Measurements from ENCODE around the gene PRKAB2. TPM values are rescaled to one million over a fixed set of nuclear protein-coding genes. Genes with fewer than 3 reads are reported as not detected.
"Not testable (repeated sequence)": the region's sequence is repeated elsewhere in the genome, so short reads cannot be mapped to it uniquely, and the experiment has no call there.

PRKAB2 gene
- total RNA-seq, 1 donor from 2014 or later = 44.7 TPM

DNA sequence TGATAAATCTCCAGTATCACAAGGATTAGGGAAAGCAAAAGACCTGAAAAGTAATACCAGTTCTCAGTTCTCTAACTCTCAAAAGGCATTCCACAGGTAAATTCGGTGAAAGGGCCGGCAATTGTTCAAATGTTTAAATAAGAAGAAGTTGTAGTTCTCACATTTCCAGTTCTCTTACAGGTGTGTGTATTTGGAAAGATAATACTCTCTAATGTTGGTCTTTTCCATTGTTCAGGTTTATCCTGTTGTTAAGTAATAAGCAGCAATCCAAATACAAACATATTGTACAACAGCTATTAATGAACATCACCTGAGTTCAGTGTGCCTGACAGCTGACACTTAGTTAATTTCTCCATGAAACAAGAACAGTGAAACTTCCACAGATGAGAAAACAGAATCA lies 13.2 kb upstream of the PRKAB2 start:
- intact Hi-C loops (cut with micrococcal nuclease) = no loop called here
- ATAC-seq = no peak
- no peak for DNase-seq

DNA sequence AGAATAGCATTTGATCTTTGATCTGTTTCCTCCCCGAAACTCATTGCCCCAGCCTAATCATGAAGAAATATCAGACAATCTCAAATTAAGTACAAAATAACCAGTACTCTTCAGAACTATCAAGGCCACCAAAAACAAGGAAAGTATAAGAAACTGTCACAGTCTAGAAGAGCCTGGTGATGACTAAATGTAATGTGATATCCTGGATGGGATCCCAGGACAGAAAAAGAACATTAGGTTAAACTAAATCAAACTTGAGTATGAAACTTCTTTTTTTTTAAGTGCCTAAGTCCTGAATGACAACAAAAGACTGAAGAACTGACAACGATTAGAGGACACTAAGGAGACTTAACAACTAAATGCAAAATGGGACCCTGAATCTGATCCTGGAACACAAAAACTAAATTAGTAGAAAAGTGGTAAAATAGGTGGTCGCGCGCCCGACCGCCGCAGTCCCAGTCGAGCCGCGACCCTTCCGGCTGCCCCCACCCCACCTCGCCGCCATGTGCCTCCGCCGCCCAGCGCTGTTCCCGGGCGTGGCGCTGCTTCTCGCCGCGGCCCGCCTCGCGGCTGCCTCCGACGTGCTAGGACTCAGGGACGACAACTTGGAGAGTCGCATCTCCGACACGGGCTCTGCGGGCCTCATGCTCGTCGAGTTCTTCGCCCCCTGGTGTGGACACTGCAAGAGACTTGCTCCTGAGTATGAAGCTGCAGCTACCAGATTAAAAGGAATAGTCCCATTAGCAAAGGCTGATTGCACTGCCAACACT lies 5.5 kb upstream of the PRKAB2 start:
- DNase-seq = peak; percentile 30
- ATAC-seq = peak; percentile 32
- intact Hi-C loops (cut with micrococcal nuclease) = no loop called here

DNA sequence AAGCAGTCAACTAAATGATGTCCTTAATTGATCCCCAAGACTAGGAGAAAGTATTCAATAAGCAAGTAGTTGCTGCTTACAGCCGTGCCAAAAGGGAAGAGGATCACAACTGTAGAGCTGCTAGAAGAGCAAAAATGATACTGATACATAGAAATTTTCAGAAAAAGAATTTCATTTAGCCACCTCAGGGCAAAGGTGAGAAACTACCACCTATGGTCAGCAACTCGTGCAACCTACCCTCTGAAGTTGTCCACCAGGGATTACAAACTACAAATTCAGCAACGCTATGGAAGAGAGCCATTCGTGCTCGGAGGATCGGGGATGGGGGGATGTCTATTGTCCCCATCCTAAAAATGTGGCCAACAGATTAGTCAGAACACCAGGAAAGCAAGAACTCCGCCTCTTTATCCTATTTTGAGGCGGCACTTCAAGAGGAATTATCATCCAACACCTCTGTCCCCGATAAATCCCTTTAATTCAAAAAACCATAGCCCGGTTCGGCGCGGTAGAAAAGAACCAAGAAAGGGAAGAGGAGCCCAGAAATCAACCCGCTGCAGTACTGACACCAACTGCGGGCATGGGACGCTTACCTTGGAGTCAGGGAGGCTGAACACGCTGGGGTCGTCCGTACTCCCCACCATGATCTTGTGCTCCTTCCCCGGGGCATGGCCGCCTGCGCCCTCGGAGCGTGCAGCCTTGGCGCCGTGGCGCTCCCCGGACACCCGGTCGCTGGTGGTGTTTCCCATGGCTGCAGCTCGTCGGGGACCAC lies 687 bp downstream of the PRKAB2 start:
- intact Hi-C loops (cut with micrococcal nuclease) = loop anchor here (2.0 kb wide), 1 partner anchor 71 kb away; the partner anchor contains the start of gene CHD1L
- ATAC-seq = no peak
- DNase-seq = no peak

DNA sequence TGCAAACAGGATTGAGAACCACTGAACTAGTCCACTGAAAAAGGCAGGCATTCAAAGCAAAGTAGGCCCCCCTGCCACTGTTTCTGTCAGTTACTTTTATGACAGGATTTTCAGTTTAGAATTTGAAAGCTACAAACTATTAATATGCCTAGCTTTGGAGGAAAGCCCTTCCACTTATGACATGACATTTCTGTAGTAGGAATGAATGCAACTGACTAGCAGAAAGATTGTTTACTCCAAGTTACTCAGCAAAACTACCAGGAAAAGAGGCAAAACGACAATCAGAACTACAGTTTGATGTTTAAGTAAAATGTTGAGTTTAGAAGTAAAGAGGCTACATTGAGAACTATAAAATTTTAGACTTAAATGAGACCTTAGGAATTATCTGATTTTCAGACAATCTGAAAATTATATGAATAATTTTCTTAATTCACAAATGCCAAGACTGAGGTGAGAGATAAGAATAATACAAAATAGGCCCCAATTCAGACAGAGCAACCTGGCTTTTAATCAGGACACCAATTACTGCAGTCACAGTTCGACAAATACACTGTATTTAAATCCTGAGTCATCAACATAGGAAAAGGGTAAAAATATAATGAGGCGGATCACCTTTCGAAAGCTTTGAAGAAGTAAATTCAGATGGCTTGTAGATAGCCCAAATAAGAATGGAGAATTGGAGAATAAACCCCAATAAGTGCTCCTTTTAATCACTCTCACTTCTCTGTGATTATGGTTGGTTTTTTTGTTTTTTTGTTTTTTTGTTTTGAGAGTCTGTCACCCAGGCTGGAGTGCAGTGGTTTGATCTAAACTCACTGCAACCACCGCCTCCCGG lies 2.2 kb downstream of the PRKAB2 start:
- ATAC-seq (no peak), DNase-seq (no peak)
- intact Hi-C loops (cut with micrococcal nuclease) = no loop called here

DNA sequence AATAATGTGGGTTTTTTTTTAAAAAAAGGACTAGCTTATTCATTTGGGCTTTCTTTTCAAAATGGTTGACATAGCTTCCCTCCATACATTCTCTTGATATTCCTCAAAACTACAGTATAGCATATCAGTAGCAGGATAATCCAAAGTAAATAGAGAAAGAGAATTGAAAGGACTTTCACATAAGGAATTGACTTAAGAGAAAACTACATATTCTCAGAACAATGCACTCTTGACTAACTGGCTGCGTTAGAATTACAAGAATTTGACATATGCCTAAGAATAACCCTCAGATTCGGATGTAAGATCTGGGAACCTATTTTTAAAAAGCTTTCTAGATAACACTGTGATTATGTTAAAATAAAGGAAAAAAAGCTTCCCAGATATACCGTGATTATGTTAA lies 3.1 kb downstream of the PRKAB2 start:
- intact Hi-C loops (cut with micrococcal nuclease) = no loop called here
- DNase-seq (no peak), ATAC-seq (no peak)

DNA sequence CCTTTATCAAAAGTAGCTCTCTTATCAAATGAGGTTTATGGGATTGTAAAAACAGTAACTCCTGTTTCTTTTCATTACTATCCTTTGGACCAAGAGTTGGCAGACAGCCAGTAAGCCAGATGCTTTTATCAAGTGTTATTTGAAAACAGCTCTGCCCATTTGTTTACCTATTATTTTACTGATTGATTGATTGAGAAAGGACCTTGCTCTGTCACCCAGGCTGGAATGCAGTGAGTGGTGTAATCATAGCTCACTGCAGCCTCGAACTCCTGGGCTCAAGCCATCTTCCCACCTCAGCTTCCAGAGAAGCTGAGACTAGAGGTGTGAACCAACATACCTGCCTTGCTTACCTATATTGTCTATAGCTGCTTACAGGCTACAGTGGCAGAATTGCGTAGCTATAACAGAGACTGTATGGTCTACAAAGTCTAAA lies 3.6 kb downstream of the PRKAB2 start:
- ATAC-seq = no peak
- no peak for DNase-seq

DNA sequence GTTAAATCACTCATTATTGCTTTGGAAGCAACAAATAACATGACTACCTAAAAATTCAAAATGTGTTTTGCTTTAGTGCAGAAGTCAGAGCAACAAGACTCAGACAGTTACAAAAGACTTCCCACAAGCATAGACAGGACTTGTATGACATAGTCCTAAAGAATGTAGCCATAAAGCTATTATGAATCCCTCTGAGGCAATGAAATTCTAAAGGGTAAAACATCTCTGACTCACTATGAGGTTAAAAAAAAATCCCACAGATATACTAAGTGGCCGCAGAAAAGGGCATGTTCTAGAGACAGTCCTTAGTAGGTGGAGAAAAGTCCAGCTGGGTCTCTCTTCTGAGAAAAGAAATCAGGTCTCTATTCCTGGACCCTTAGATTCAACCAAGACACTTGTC lies 4.9 kb downstream of the PRKAB2 start:
- DNase-seq = no peak
- intact Hi-C loops (cut with micrococcal nuclease) = no loop called here
- ATAC-seq = no peak

More for the DNA sequence above, 3.6 kb downstream of the PRKAB2 start:
- intact Hi-C loops (cut with micrococcal nuclease) = no loop called here

DNA sequence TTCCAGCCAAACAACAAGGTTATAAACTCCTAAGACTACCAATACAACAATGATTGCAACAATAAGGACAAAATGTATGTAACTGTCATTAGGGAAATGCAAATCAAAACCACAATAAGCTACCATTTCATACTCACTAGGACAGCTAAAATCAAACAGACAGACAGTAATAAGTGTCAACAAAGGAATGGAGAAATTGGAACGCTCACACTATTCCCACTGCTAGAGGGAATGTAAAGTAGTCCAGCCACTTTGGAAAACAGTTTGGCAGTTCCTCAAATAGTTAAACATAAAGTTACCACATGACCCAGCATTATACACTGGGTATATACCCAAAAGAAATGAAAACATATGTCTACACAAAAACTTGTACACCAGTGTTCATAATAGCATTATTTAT lies 9.3 kb downstream of the PRKAB2 start:
- DNase-seq (no peak), ATAC-seq (no peak)
- intact Hi-C loops (cut with micrococcal nuclease) = no loop called here

DNA sequence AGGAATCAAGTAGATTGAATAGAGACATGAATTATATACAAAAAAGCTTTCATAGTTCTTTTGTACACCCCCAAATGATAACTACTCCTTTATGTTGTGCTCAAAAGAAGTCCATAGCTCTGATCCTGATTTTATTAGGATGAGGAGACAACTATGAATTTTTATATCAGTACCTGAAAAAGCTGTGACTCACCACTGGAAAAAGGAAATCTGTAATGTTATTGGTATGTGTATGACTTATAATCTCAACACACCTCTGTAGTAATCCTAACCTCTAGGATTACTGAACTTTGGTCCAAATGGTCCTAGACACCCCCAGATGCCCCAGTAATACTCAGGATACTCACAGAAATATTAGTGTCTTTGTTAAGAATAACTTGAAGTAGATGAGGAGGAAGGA lies 10.2 kb downstream of the PRKAB2 start:
- DNase-seq (no peak), ATAC-seq (no peak)
- intact Hi-C loops (cut with micrococcal nuclease) = no loop called here

DNA sequence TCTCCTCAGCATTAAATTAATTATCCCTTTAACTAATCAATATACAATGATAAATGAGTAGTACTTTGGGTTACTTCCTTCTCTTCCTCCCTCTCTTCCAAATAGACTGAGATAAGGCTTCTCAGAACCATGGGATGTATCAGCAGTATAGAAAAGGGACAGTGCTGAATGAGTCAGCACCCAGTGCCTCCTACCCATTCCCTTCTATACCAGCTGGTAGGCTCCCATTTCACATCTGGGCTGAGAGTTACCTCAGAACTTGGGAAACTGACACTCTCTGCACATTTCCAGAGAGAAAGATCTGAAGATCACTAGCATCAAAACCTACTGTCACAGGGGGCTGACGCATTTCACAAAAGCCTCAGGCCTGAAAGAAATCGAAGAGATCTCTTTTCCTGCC lies 15.2 kb downstream of the PRKAB2 start:
- intact Hi-C loops (cut with micrococcal nuclease); ATAC-seq; DNase-seq: not testable (repeated sequence)

DNA sequence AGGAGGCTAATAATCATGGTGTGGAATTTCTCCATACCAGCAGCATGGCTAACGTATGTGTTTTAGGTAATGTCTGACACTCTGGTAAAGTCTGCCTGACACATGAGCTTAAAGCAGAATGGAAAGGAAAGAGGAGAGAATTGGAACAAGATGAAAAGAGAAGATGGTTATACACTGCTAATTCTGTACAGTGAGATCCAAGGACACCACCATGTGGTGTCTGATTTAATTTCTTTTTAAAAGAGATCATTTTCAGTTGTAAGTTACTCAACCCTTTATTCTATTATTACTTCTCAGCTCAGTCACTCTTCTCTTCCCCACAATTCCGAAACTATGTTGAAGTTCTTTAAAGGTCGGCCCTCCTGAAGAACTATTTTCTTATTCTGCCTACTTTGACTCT lies 15.6 kb downstream of the PRKAB2 start:
- DNase-seq (no peak), ATAC-seq (no peak)
- intact Hi-C loops (cut with micrococcal nuclease) = no loop called here

DNA sequence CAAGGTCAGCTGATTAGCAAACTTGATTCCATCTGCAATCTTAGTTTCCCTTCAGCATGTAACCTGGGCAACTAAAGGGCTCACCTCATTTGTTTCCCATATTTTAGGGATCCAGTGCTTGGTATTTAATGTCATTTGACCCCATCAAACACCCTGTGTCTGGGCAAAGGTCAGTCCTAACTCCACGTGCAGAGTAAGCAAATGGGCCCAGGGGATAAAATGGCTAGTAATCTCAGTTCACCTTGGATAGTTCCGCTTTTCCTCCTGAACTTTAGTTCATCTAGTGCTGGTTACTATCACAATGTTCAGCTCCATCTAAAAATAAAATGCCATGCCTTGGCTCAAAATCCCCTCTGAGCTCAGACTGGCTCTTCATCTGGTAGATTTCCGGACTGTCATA lies 19.5 kb downstream of the PRKAB2 start:
- intact Hi-C loops (cut with micrococcal nuclease) = no loop called here
- DNase-seq (no peak), ATAC-seq (no peak)

DNA sequence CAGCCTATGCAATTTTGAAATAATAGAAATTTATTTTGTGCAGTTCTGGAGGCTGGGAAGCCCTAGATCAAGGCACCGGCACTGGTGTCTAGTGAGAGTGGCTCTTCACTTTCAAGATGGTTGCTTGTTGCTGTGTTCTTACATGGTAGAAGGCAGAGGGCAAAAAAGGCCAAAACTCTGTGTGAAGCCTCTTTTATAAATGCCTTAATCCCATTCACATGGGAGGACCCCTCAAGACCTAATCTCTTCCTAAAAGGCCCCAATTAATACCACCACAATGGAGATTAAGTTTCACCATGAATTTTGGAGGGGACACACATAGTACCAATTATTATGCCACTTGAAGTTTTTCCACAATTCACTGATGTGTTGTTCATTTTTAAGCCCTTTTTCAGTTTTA lies 21.0 kb downstream of the PRKAB2 start:
- ATAC-seq = no peak
- intact Hi-C loops (cut with micrococcal nuclease) = no loop called here
- no peak for DNase-seq

DNA sequence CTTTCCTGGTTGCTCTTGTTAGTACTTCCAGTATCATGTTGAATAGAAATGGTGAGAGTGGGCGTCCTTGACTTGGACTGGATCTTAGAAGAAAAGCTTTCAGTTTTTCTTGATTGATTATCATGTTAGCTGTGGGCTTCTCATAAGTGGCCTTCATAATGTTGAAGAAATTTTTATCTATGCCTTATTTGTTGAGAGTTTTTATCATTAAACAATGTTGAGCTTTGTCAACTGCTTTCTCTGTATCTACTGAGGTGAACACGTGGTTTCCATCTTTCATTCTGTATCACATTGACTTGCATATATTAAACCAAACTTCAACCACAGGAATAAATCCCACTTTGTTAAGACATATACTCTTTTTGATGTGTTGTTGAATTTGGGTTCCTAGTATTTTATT lies 29.4 kb downstream of the PRKAB2 start:
- intact Hi-C loops (cut with micrococcal nuclease) = no loop called here
- ATAC-seq (no peak), DNase-seq (no peak)

DNA sequence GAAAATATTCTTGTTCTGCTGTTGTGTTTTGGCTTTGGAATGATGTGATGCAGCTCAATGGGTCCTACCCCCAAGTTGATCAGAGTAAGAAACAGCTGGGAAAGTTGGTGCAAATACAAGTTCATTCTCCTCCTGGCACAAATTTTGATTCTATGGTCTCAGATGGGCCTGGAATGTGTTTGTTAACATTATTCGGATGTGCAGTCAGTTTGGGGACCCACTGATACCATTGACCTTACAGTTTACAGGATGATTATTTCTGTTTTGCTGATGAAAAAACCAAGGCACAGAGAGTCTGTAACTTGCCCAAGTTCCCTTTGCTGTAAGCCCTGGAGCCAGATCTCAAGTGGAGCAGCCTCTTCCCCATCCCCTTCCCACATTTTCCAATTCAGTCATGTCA lies 41.5 kb downstream of the PRKAB2 start:
- DNase-seq; ATAC-seq; intact Hi-C loops (cut with micrococcal nuclease): not testable (repeated sequence)

DNA sequence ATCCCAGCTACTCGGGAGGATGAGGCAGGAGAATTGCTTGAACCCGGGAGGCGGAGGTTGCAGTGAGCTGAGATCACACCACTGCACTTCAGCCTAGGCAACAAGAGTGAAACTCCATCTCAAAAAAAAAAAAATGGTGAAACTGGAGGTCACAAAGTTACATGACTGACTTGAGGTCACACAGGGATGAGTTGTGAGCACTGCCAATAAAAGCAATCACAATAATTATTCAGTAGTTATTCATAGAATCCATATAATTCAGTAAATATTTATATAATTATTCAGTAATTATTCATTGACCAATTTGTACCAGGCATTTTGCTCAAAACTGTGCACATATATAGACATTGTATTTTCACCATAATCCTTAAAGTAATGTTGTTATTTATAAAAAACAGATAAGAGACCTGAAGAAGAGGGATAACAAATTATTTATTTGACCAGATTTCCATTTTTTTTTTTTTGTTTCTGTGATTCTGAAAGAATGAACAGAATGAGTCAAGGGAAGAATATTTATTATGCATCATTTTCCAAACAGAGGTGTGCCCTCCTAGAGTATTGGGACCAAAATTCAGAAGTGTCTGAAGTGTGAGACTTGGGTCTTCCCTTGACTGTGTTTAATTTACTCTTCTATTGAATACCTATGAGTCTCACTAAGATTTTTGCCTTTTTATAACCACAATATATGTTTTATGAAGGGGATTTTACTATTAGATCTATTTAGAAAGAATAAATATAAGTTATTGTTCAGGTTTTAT lies 43.0 kb downstream of the PRKAB2 start:
- DNase-seq (no peak), ATAC-seq (no peak)
- intact Hi-C loops (cut with micrococcal nuclease) = no loop called here

DNA sequence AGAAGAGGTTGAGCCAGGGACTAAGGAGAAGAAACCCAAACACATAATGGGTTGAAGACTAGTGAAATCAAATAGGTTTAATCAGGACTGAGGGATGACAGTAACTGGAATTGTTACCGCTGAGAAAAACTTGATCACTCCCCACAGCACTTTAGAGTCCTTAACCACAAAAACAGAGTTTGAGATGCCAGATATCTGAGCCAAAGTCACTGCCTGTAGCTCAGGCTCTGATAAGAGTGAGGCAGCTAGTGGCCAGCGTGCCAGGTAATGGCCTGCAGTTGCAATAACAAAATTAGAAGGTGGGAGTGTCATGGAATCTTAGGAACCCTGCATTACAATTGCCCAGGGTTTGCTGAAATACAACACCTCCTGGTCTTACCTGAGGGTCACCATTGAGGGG lies 48.0 kb downstream of the PRKAB2 start:
- intact Hi-C loops (cut with micrococcal nuclease) = no loop called here
- no peak for ATAC-seq
- DNase-seq = no peak

DNA sequence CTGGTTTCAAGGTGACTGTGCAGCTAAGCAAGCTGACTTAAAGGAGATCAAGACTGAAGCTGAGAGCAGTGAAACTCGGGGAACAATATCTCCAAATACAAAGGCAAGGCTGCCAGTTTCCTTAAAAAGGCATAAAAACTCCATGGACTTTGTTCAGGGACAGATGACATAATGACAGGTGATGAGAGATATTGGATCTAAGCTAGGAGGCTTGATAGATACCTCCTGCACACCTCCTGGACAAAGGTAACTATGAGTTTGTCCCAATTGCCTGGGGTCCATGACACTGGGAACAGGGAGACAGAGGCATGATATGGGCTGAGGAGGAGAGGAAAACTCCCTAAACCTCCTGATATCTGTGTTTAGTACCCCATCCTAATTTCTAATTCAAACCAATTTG lies 55.2 kb downstream of the PRKAB2 start:
- DNase-seq = no peak
- intact Hi-C loops (cut with micrococcal nuclease) = no loop called here
- no peak for ATAC-seq

DNA sequence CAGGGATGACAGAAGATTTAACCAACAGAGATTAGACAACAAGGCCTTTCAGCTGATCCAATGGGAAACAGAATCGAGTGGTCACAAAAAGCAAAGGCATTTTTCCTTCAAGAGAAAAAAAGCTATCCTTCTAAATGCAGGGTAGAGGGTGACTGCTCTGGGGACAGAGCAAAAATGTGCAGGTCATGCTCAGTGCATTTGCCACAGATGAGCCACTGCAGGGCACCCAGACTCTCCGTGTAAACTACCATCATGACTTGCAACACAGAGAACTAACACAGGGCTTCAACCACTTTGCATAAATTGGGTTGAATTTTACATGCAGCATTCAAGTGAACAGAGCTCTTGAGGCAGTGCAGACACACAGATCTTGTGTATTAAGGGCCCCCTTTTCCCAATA lies 56.8 kb downstream of the PRKAB2 start:
- intact Hi-C loops (cut with micrococcal nuclease) = no loop called here
- DNase-seq = no peak

More for the DNA sequence above, 56.8 kb downstream of the PRKAB2 start:
- ATAC-seq = no peak
